Subcutaneous abdominal adipose tissue (tissue), 5 donors: ENCODE results near the gene CHTOP.
A peak's percentile ranks its signal among the peaks of the same experiment; 100 is the strongest.

ENCODE experiments used
- H3K27ac ChIP-seq: one replicate; pipeline ENCODE4 v1.7.0; 2013; ENCODE audit warnings: low read depth, mild to moderate bottlenecking, inconsistent platforms, low read length, moderate library complexity
- H3K27me3 ChIP-seq, 5 donors: one replicate each; pipeline ENCODE4 v1.7.0; 2013; ENCODE audit warnings: low read length in 5 of 5, inconsistent platforms in 1 of 5; ENCODE audit not compliant: control insufficient read depth in 5 of 5, insufficient read depth in 4 of 5
- H3K36me3 ChIP-seq, 5 donors: one replicate each; pipeline ENCODE4 v1.7.0; 2013; ENCODE audit warnings: low read length in 5 of 5; ENCODE audit not compliant: control insufficient read depth in 5 of 5, insufficient read depth in 5 of 5
- H3K4me1 ChIP-seq, 5 donors: one replicate each; pipeline ENCODE4 v1.7.0; 2013; ENCODE audit warnings: low read length in 5 of 5, mild to moderate bottlenecking in 3 of 5, moderate library complexity in 1 of 5; ENCODE audit not compliant: control insufficient read depth in 5 of 5, insufficient read depth in 5 of 5
- H3K4me3 ChIP-seq, 5 donors: one replicate each; pipeline ENCODE4 v1.7.0; 2013; ENCODE audit warnings: low read length in 5 of 5, low read depth in 1 of 5
- H3K9ac ChIP-seq, 5 donors: one replicate each; pipeline ENCODE4 v1.7.0; 2013; ENCODE audit warnings: low read length in 5 of 5, mild to moderate bottlenecking in 4 of 5, moderate library complexity in 3 of 5
- H3K9me3 ChIP-seq, 5 donors: one replicate each; pipeline ENCODE4 v1.7.0; 2013; ENCODE audit warnings: low read length in 5 of 5; ENCODE audit not compliant: control insufficient read depth in 5 of 5
- donor health status: healthy.
- donor health status: healthy.
- donor health status: healthy.
- donor health status: healthy.
- donor health status: healthy.

The CHTOP gene

GRCh38 chr1:153599847-153600246 lies 34.0 kb upstream of the CHTOP start:
- peak overlapping the region in 1 of 5 donors; percentile 11 for H3K4me3 ChIP-seq
- no peaks in the 10 kb centered on the region for H3K36me3 ChIP-seq
- H3K27me3 ChIP-seq, result no peaks in the 10 kb centered on the region
- no peaks in the 10 kb centered on the region for H3K9me3 ChIP-seq
- H3K4me1 ChIP-seq, result peaks cover 4 to 22% (median 16%) of the 10 kb centered on the region in 5 donors
- H3K27ac ChIP-seq, result no peak overlapping the region
- H3K9ac ChIP-seq, result no peak overlapping the region

- H3K9me3 ChIP-seq, result no peaks in the 10 kb centered on the region
- H3K9ac ChIP-seq, result no peak overlapping the region
- no peaks in the 10 kb centered on the region for H3K27me3 ChIP-seq
- H3K4me1 ChIP-seq, result peaks cover 4 to 28% (median 24%) of the 10 kb centered on the region in 5 donors
- H3K36me3 ChIP-seq, result peaks cover 0 to 21% (median 15%) of the 10 kb centered on the region in 5 donors
- H3K4me3 ChIP-seq, result no peak overlapping the region
- H3K27ac ChIP-seq, result no peak overlapping the region
Observed at GRCh38 chr1:153602749-153603148, 31.1 kb upstream of the CHTOP start.

GRCh38 chr1:153606194-153606593 lies 27.7 kb upstream of the CHTOP start:
- Histone ChIP-seq H3K36me3 (peaks cover 0 to 23% (median 15%) of the 10 kb centered on the region in 5 donors), H3K27ac (peak overlapping the region; percentile 97), H3K27me3 (no peaks in the 10 kb centered on the region), H3K9me3 (no peaks in the 10 kb centered on the region), H3K9ac (no peak overlapping the region), H3K4me3 (no peak overlapping the region), H3K4me1 (peaks cover 10 to 40% (median 37%) of the 10 kb centered on the region in 5 donors)

- no peaks in the 10 kb centered on the region for H3K9me3 ChIP-seq
- H3K4me1 ChIP-seq, result peaks cover 10 to 52% (median 47%) of the 10 kb centered on the region in 5 donors
- H3K4me3 ChIP-seq, result peak overlapping the region in 4 of 5 donors; percentile 67 to 77 (median 72)
- H3K36me3 ChIP-seq, result peaks cover 0 to 23% (median 15%) of the 10 kb centered on the region in 5 donors
- H3K27ac ChIP-seq, result peak overlapping the region; percentile 97
- no peaks in the 10 kb centered on the region for H3K27me3 ChIP-seq
- H3K9ac ChIP-seq, result peak overlapping the region in 3 of 5 donors; percentile 2 to 91 (median 24)
Observed at GRCh38 chr1:153607381-153607780, 26.5 kb upstream of the CHTOP start.

GRCh38 chr1:153608089-153608682 lies 25.7 kb upstream of the CHTOP start:
- H3K9me3 ChIP-seq, result no peaks in the 10 kb centered on the region
- peaks cover 10 to 56% (median 47%) of the 10 kb centered on the region in 5 donors for H3K4me1 ChIP-seq
- peak overlapping the region; percentile 97 for H3K27ac ChIP-seq
- H3K27me3 ChIP-seq, result no peaks in the 10 kb centered on the region
- H3K36me3 ChIP-seq, result peaks cover 0 to 23% (median 15%) of the 10 kb centered on the region in 5 donors
- H3K4me3 ChIP-seq, result peak overlapping the region; percentile 25 to 77 (median 70)
- peak overlapping the region; percentile 11 to 92 (median 82) for H3K9ac ChIP-seq

- Histone ChIP-seq H3K9me3 (no peaks in the 10 kb centered on the region), H3K36me3 (peaks cover 0 to 23% (median 15%) of the 10 kb centered on the region in 5 donors), H3K27me3 (no peaks in the 10 kb centered on the region), H3K9ac (peak overlapping the region; percentile 48 to 93 (median 82)), H3K4me1 (peaks cover 10 to 58% (median 47%) of the 10 kb centered on the region in 5 donors), H3K27ac (peak overlapping the region; percentile 97), H3K4me3 (peak overlapping the region; percentile 33 to 77 (median 70))
Observed at GRCh38 chr1:153608742-153609584, 24.9 kb upstream of the CHTOP start.

GRCh38 chr1:153609585-153609907 lies 24.3 kb upstream of the CHTOP start:
- Histone ChIP-seq H3K9ac (peak overlapping the region in 4 of 5 donors; percentile 25 to 93 (median 86)), H3K9me3 (no peaks in the 10 kb centered on the region), H3K4me1 (peaks cover 10 to 62% (median 47%) of the 10 kb centered on the region in 5 donors), H3K27me3 (no peaks in the 10 kb centered on the region), H3K4me3 (peak overlapping the region in 2 of 5 donors; percentile 73 to 77), H3K27ac (peak overlapping the region; percentile 97), H3K36me3 (peaks cover 0 to 23% (median 15%) of the 10 kb centered on the region in 5 donors)

GRCh38 chr1:153610334-153610733 lies 23.5 kb upstream of the CHTOP start:
- peak overlapping the region in 4 of 5 donors; percentile 21 to 91 (median 53) for H3K9ac ChIP-seq
- peaks cover 0 to 23% (median 15%) of the 10 kb centered on the region in 5 donors for H3K36me3 ChIP-seq
- no peaks in the 10 kb centered on the region for H3K27me3 ChIP-seq
- H3K4me1 ChIP-seq, result peaks cover 10 to 63% (median 47%) of the 10 kb centered on the region in 5 donors
- peak overlapping the region; percentile 97 for H3K27ac ChIP-seq
- no peak overlapping the region for H3K4me3 ChIP-seq
- no peaks in the 10 kb centered on the region for H3K9me3 ChIP-seq

GRCh38 chr1:153610811-153611301 lies 23.0 kb upstream of the CHTOP start:
- peaks cover 0 to 21% (median 15%) of the 10 kb centered on the region in 5 donors for H3K36me3 ChIP-seq
- peak overlapping the region in 2 of 5 donors; percentile 21 to 26 for H3K9ac ChIP-seq
- no peaks in the 10 kb centered on the region for H3K27me3 ChIP-seq
- peak overlapping the region; percentile 97 for H3K27ac ChIP-seq
- peaks cover 10 to 63% (median 47%) of the 10 kb centered on the region in 5 donors for H3K4me1 ChIP-seq
- no peaks in the 10 kb centered on the region for H3K9me3 ChIP-seq
- H3K4me3 ChIP-seq, result peak overlapping the region in 1 of 5 donors; percentile 86
